Measurements from ENCODE around the gene NUP37. TPM values are rescaled to one million over a fixed set of nuclear protein-coding genes. Genes with fewer than 3 reads are reported as not detected.

Gene NUP37
- total RNA-seq, 2 experiments from 2014 or later: 32.9 to 72.8 TPM

DNA sequence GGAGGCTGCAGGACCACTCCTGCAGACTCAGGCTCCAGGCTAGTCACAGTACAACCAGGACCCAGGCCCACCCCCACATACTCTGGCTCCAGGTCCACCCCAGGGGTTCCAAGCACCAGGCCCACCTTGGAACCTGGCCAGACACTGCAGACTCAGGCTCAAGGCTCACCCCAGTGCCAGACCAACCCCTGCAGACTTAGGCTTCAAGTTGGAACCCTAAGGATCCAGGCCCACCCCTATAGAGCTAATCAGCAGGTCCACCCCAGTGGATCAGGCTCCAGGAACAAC lies 66.9 kb downstream of the NUP37 start:
- Histone ChIP-seq H3K4me3 (ENCODE audit: low read depth, low read length, poor library complexity, severe bottlenecking) (no peak overlapping the region), H3K79me2 (ENCODE audit: insufficient read depth, low read depth, low read length) (no peaks in the 10 kb centered on the region), H4K20me1 (ENCODE audit: insufficient read depth, low read length) (no peaks in the 10 kb centered on the region), H3K4me2 (ENCODE audit: low read length) (no peak overlapping the region), H3K27ac (ENCODE audit: low read depth, low read length, poor library complexity, severe bottlenecking) (no peak overlapping the region), H3K4me1 (ENCODE audit: insufficient read depth, low read length, poor library complexity, severe bottlenecking) (no peaks in the 10 kb centered on the region), H3K9me2 (ENCODE audit: insufficient read depth, low read length) (no peaks in the 10 kb centered on the region), H3K9me3 (ENCODE audit: low read length) (no peaks in the 10 kb centered on the region), H3K36me3 (ENCODE audit: insufficient read depth, low read length) (peaks cover 14% of the 10 kb centered on the region), H2AFZ (ENCODE audit: low read length) (no peak overlapping the region)
- BruUV-seq (replicated peaks): no TSS peak
- ChIA-PET CTCF (ENCODE audit: unreplicated experiment) (no interaction called here), POLR2A (interaction anchor here (0.6 kb wide), 1 partner anchor 20 kb away, joined by 4 read pairs; no protein-coding TSS in a partner anchor)
- TF ChIP-seq, protein P1, sequence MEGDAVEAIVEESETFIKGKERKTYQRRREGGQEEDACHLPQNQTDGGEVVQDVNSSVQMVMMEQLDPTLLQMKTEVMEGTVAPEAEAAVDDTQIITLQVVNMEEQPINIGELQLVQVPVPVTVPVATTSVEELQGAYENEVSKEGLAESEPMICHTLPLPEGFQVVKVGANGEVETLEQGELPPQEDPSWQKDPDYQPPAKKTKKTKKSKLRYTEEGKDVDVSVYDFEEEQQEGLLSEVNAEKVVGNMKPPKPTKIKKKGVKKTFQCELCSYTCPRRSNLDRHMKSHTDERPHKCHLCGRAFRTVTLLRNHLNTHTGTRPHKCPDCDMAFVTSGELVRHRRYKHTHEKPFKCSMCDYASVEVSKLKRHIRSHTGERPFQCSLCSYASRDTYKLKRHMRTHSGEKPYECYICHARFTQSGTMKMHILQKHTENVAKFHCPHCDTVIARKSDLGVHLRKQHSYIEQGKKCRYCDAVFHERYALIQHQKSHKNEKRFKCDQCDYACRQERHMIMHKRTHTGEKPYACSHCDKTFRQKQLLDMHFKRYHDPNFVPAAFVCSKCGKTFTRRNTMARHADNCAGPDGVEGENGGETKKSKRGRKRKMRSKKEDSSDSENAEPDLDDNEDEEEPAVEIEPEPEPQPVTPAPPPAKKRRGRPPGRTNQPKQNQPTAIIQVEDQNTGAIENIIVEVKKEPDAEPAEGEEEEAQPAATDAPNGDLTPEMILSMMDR (conservative IDR thresholded peaks at IDR 0.05; ENCODE audit: low read length): no peak
- TF ChIP-seq EZH2phosphoT487 (IDR thresholded peaks at IDR 0.05; ENCODE audit: borderline replicate concordance, low read depth, low read length): no peak
- intact Hi-C loops (cut with micrococcal nuclease; ENCODE audit: unreplicated experiment): no loop called here
- no peak for DNase-seq (ENCODE audit: low spot score)

DNA sequence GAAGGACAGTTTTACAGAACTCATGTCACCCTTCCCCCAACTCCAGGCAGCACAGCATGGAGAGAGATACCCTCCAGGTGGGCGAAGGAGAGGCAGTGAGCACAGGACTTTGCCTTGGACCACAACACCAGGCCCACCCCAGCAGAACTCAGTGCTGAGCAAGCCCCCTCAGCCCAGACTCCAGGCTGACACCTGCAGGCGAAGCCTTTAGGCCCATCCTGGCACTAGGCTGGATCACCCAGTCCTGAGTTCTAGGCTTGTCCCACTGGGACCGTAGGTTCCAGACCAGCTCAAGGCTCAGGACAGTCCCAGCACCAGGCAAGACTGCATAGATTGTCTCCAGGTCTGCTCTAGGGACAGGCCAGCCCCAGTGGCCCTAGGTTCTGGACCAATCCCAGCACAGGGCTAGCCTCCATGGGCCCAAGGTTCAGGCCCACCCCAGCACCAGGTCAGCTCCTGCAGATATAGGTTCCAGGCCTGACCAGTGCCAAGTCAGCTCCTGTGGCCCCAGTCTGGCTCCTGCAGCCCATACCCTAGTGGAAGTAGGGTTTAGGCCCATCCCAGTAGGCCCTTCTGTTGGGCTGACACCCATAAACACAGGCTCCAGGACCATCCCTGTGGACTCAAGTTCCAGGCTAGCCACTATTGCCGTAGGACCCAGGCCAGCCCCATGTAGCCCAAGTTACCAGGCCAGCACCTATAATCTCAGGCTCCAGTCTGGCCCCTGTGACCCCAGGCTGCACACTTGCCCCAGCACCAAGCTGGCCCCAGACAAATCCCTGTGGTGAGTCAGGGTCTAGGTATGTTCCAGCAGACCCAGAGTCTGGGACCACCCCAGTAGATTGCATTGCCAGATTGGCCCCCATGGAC lies 67.5 kb downstream of the NUP37 start:
- BruUV-seq (replicated peaks): no TSS peak
- ChIA-PET CTCF (ENCODE audit: unreplicated experiment) (no interaction called here), POLR2A (interaction anchor here (1.8 kb wide), 1 partner anchor 21 kb away, joined by 5 read pairs; no protein-coding TSS in a partner anchor)
- no peak overlapping the region for H3K4me2 ChIP-seq (ENCODE audit: low read length)
- H3K9me3 ChIP-seq (ENCODE audit: low read length): no peaks in the 10 kb centered on the region
- no peak overlapping the region for H2AFZ ChIP-seq (ENCODE audit: low read length)
- H3K9me2 ChIP-seq (ENCODE audit: insufficient read depth, low read length): no peaks in the 10 kb centered on the region
- H3K36me3 ChIP-seq (ENCODE audit: insufficient read depth, low read length): peaks cover 14% of the 10 kb centered on the region
- no peak for DNase-seq (ENCODE audit: low spot score)
- H3K4me3 ChIP-seq (ENCODE audit: low read depth, low read length, poor library complexity, severe bottlenecking): no peak overlapping the region
- intact Hi-C loops (cut with micrococcal nuclease; ENCODE audit: unreplicated experiment): no loop called here
- H3K79me2 ChIP-seq (ENCODE audit: insufficient read depth, low read depth, low read length): no peaks in the 10 kb centered on the region
- TF ChIP-seq EZH2phosphoT487 (IDR thresholded peaks at IDR 0.05; ENCODE audit: borderline replicate concordance, low read depth, low read length): no peak
- TF ChIP-seq, protein P1 (conservative IDR thresholded peaks at IDR 0.05; ENCODE audit: low read length): no peak
- no peak overlapping the region for H3K27ac ChIP-seq (ENCODE audit: low read depth, low read length, poor library complexity, severe bottlenecking)
- H4K20me1 ChIP-seq (ENCODE audit: insufficient read depth, low read length): no peaks in the 10 kb centered on the region
- H3K4me1 ChIP-seq (ENCODE audit: insufficient read depth, low read length, poor library complexity, severe bottlenecking): no peaks in the 10 kb centered on the region

DNA sequence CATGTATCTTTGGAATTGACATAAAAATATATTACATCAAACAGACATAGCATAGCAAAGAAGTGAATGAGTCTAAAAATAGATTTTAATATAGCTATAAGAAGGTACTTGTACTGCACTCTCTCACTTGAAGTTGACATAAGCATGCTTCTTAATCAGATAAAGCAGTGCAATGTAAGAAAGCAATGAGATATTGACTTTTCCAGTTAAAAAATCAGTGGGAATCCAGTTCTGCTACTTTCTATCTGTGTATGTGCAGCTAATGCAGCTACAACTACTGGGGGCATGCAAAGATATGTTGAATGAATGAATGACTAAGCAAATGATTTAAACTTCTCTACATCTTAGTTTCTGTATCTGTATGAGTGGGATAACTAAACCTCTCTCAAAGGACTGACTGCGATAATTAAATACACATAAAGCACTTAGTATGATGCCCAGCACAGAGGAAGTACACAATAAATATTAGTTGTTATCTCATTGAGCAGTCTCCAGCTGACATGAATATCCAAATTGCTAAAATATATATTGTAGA lies 68.4 kb downstream of the NUP37 start:
- Histone ChIP-seq H3K4me3 (ENCODE audit: low read depth, low read length, poor library complexity, severe bottlenecking) (no peak overlapping the region), H3K79me2 (ENCODE audit: insufficient read depth, low read depth, low read length) (no peaks in the 10 kb centered on the region), H3K4me1 (ENCODE audit: insufficient read depth, low read length, poor library complexity, severe bottlenecking) (no peaks in the 10 kb centered on the region), H3K9me2 (ENCODE audit: insufficient read depth, low read length) (no peaks in the 10 kb centered on the region), H3K27ac (ENCODE audit: low read depth, low read length, poor library complexity, severe bottlenecking) (no peak overlapping the region), H3K4me2 (ENCODE audit: low read length) (no peak overlapping the region), H3K36me3 (ENCODE audit: insufficient read depth, low read length) (peaks cover 14% of the 10 kb centered on the region), H4K20me1 (ENCODE audit: insufficient read depth, low read length) (no peaks in the 10 kb centered on the region; the same call in 1 of the 2 replicates), H3K9me3 (ENCODE audit: low read length) (no peaks in the 10 kb centered on the region), H2AFZ (ENCODE audit: low read length) (no peak overlapping the region)
- ChIA-PET CTCF (ENCODE audit: unreplicated experiment) (no interaction called here), POLR2A (interaction anchor here (0.6 to 1.8 kb wide), 3 partner anchors 20 to 1592 kb away, joined by 3 to 5 read pairs (median 3); no protein-coding TSS in a partner anchor)
- no peak for TF ChIP-seq EZH2phosphoT487 (IDR thresholded peaks at IDR 0.05; ENCODE audit: borderline replicate concordance, low read depth, low read length)
- TF ChIP-seq, protein P1 (conservative IDR thresholded peaks at IDR 0.05; ENCODE audit: low read length): no peak
- intact Hi-C loops (cut with micrococcal nuclease; ENCODE audit: unreplicated experiment): no loop called here
- no TSS peak for BruUV-seq (replicated peaks)
- no peak for DNase-seq (ENCODE audit: low spot score)
